ENCODE data around the gene TPX2.

- TF ChIP-seq, protein P1, sequence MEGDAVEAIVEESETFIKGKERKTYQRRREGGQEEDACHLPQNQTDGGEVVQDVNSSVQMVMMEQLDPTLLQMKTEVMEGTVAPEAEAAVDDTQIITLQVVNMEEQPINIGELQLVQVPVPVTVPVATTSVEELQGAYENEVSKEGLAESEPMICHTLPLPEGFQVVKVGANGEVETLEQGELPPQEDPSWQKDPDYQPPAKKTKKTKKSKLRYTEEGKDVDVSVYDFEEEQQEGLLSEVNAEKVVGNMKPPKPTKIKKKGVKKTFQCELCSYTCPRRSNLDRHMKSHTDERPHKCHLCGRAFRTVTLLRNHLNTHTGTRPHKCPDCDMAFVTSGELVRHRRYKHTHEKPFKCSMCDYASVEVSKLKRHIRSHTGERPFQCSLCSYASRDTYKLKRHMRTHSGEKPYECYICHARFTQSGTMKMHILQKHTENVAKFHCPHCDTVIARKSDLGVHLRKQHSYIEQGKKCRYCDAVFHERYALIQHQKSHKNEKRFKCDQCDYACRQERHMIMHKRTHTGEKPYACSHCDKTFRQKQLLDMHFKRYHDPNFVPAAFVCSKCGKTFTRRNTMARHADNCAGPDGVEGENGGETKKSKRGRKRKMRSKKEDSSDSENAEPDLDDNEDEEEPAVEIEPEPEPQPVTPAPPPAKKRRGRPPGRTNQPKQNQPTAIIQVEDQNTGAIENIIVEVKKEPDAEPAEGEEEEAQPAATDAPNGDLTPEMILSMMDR (IDR thresholded peaks at IDR 0.05) = no peak
- TF ChIP-seq POLR2A (IDR thresholded peaks at IDR 0.05) (no peak), EP300 (IDR thresholded peaks at IDR 0.05) (no peak)
Observed at GRCh38 chr20:31808481-31808880, 69.4 kb downstream of the TPX2 start.
